GM18517 (cell line): ENCODE measurements around the gene CREM.

ENCODE experiments used
- ATAC-seq: cut with Tn5 transposase; IDR thresholded peaks from one replicate; pipeline ENCODE4 v1.9.1; 2021; ENCODE audit warnings: mild to moderate bottlenecking, moderate library complexity; ENCODE audit not compliant: unreplicated experiment

CREM gene

DNA sequence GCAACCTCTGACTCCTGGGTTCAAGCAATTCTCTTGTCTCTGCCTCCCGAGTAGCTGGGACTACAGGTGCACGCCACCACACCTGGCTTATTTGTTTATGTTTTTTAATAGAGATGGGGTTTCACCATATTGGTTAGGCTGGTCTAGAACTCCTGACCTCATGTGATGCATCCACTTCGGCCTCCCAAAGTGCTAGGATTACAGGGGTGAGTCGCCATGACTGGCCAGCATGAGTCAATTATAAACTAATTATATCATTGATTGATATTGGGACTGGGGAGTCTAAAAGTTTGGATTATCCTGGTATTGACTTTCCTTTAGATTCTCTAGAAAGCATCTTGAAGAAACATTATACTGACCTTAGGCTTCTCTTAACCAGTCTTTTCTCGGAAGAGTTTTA is 135.8 kb downstream of the CREM start:
- ATAC-seq = no peak
